H54 (cell line): ENCODE measurements around the gene BLVRA.
"Not testable (repeated sequence)": the region's sequence is repeated elsewhere in the genome, so short reads cannot be mapped to it uniquely, and the experiment has no call there.

Experiments
- DNase-seq: peaks from one replicate; pipeline ENCODE4 v3.0.0; 2011; ENCODE audit warnings: low spot score, mixed read lengths; ENCODE audit not compliant: insufficient read length
- FAIRE-seq: peaks from 3 replicates; lab custom pipeline; 2011; peaks lifted over from hg19 to GRCh38; lab: Jason Lieb, UNC
- POLR2A ChIP-seq: IDR thresholded peaks from 2 replicates; pipeline ENCODE4 v1.6.1; 2011; ENCODE audit warnings: low read depth, mild to moderate bottlenecking, low read length

The BLVRA gene

DNA sequence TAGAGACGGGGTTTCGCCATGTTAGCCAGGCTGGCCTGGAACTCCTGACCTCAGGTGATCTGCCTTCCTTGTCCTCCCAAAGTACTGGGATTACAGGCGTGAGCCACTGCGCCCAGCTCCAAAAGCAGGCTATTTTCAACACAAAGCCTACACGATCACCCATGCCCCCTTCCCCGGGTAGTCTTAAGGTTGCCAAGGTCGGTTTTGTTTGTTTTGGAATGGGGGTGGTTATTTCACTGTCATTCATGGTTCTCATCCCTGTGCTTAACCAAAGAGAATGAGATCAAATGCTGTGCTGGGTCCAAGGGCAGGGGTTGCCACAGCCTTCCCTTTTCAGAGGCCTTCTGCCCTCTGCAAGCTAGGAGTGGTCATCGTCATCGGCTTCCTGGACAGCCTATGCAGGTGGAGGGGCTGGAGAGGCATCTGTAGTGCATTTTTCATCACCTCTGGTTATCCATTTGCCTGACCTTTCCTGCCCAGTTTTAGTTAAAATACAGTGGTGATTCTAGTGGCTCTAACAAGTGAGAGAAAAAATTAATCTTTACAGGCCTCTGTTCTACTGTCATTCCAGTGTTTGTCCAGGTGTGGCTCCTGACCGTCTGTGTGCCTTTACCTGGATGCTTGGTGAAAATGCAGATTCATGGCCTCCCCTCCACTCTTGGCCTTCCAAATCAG lies 11.4 kb downstream of the BLVRA start:
- TF ChIP-seq POLR2A, result no peak
- no peak for FAIRE-seq

GRCh38 chr7:43771128-43771527 lies 12.6 kb downstream of the BLVRA start:
- FAIRE-seq, result no peak

More for the DNA sequence above, 11.4 kb downstream of the BLVRA start:
- DNase-seq, result no peak

DNA sequence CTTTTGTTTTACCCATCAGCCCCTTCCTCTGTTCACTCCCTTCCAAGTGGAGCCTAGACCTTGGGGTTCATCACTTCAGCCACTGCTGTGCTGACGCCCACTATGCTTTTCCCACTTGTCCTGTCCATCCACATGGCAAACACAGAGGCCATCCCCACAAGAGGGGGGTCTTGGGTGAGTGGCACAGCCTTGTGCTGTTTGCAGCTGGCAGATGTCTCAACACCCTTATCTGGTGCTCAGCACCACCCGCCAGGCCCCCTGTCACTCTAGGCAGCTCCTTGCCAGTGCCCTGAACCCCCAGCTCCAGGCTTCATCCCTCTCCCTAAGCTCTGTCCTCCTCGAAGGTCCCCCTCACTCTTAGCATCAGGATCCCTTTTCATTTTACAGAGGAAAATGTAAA lies 13.1 kb downstream of the BLVRA start:
- FAIRE-seq, result no peak
- no peak for DNase-seq
- TF ChIP-seq POLR2A, result no peak

More at GRCh38 chr7:43771128-43771527, 12.6 kb downstream of the BLVRA start:
- no peak for DNase-seq
- no peak for TF ChIP-seq POLR2A

- FAIRE-seq, DNase-seq: not testable (repeated sequence)
Measured at GRCh38 chr7:43773268-43773667, 14.8 kb downstream of the BLVRA start.

DNA sequence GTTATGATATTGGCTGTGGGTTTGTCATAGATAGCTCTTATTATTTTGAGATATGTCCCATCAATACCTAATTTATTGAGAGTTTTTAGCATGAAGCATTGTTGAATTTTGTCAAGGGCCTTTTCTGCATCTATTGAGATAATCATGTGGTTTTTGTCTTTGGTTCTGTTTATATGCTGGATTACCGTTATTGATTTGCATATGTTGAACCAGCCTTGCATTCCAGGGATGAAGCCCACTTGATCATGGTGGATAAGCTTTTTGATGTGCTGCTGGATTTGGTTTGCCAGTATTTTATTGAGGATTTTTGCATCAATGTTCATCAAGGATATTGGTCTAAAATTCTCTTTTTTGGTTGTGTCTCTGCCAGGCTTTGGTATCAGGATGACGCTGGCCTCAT lies 16.8 kb downstream of the BLVRA start:
- DNase-seq, FAIRE-seq: not testable (repeated sequence)

GRCh38 chr7:43778293-43779044 lies 20.0 kb downstream of the BLVRA start:
- FAIRE-seq, DNase-seq: not testable (repeated sequence)

DNA sequence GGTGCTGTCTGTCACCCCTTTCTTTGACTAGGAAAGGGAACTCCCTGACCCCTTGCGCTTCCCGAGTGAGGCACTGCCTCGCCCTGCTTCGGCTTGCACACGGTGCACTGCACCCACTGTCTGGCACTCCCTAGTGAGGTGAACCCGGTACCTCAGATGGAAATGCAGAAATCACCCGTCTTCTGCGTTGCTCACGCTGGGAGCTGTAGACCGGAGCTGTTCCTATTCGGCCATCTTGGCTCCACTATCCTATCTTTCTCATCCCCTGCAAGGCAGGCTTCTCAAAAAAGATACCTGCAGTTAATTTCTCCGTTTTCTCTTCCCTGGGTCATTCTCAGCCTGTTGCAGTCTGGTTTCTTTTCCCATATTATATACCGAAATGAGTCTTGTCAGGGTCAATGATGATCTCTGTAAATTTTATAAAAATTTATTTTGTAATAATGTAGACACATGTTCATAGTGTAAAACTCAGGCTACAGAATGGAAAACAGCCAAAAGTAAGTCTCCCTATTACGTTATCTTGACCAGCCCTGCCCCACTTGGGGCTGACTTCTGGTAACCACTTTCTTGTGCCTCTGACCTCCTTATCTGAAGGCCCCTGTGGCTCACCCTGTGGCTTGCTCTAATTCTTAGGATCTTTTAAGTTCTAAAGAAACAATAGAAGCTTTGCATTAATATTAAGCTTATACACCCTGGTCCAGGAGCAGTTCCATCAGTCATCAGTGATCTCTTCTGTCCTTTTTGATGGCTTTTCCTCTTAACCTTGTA lies 20.7 kb downstream of the BLVRA start:
- DNase-seq (no peak), FAIRE-seq (no peak)
- no peak for TF ChIP-seq POLR2A

- no peak for FAIRE-seq
- TF ChIP-seq POLR2A, result no peak
- no peak for DNase-seq
Measured at GRCh38 chr7:43781726-43782607, 23.5 kb downstream of the BLVRA start.

DNA sequence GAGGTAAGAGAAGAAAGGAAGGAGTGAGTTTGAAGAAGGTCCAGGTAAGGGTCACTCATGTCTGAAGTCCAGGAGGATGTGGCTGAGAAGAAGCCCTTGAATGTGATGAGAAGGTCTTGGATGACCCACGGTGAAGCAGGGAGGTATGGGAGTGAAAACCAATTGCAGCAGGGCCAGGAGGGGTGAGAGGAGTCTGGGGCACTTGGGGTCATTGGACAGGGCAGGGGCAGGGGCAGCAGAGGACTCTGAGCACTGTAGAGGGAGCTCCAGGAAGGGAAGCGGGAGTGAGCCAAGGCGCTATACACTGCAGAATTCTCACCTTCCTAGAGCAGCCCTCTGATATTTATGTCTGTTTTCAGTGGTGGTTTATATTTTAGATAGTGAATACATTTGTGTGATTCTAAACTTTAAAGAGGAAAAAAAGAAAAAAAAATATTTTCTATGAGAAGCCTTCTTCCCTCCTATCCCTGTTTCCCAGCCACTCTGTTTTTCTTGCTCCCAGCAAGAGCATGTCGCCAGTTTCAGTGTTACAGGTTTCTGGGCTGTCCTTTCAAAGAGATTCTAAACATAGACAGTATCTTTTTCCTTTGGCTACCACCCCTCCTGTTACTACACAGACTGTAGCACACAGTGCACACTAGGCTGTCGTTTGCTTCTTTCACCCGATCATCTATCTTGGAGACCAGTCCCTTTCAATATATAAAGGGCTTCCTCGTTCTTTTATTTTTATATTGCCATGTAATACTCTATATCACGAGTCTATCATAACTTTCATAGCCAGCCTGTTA lies 24.5 kb downstream of the BLVRA start:
- no peak for FAIRE-seq
- no peak for TF ChIP-seq POLR2A
- DNase-seq, result no peak

GRCh38 chr7:43784030-43784584 lies 25.6 kb downstream of the BLVRA start:
- no peak for DNase-seq
- TF ChIP-seq POLR2A, result no peak
- FAIRE-seq, result no peak

DNA sequence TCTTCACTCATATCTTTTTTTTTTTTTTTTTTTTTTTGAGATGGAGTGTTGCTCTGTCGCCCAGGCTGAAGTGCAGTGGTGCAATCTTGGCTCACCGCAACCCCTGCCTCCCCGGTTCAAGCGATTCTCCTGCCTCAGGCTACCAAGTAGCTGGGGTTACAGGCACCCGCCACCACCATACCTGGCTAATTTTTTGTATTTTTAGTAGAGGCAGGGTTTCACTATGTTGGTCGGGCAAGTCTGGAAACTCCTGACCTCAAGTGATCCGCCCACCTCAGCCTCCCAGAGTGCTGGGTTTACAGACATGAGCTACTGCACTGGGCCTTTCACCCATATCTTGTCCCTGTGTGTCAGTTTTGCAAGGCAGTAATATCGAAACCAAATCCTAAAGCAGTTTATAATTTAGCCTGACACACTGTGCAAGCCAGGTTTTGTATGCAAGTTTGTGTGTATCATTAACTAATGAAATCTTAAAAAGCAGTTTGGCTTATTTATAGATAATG lies 26.2 kb downstream of the BLVRA start:
- FAIRE-seq, DNase-seq: not testable (repeated sequence)

DNA sequence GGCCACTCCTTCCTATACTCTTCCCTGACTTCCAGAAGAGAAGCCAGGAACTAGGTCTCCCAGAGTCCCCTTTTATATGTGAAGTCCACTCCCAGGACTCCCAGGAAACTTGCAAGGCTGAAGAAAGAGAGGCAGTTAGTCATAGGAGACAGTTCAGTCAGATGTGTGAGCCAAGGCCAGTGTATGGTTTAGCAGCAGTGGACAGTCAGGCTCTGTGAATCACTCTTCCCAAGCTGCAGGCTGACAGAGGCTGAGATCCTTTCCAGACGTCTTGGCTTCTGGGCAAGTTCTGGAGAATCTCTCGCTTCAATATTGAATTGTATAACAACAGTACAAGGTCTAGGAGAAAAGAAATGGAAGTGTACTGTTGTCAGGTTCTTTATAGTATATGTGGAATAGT lies 26.9 kb downstream of the BLVRA start:
- DNase-seq (peak; percentile 91), FAIRE-seq (peak; percentile 90)
- no peak for TF ChIP-seq POLR2A
